LNCaP clone FGC (cell line): ENCODE data around the gene MMP23B.
A peak's percentile ranks its signal among the peaks of the same experiment; 100 is the strongest.
"Not testable (repeated sequence)": the region's sequence is repeated elsewhere in the genome, so short reads cannot be mapped to it uniquely, and the experiment has no call there.

Source experiments
- DNase-seq: peaks from one replicate; pipeline ENCODE4 v3.0.0-alpha.2; 2011; ENCODE audit warnings: low read depth
- H3K4me3 ChIP-seq: 2 replicates; pipeline ENCODE4 v1.5.1; 2011; ENCODE audit warnings: mild to moderate bottlenecking, low read depth, low read length, control low read depth
- TF ChIP-seq, protein P1 (sequence below): IDR thresholded peaks from 2 replicates; pipeline ENCODE4 v1.5.1; 2012; ENCODE audit warnings: mild to moderate bottlenecking; ENCODE audit not compliant: control insufficient read depth, insufficient read depth; ENCODE audit errors: extremely low read depth

The MMP23B gene

DNA sequence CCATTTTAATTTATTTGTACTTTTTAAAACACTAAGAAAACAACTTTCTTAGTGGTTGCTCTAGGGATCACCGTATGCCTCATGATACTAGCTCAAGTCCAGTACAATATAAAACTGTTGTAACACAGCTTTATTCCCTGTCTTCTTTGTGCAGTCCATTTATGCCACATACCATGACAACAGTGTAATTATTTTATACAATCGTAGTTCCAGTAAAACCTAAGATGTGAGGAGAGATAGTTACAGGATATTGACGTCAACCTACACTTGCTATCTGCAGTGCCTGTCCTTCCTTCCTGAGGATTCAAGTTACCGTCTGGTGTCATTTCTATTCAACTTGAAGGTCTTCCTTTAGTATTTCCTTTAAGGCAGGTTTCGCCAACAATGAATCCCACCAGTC lies 14.4 kb downstream of the MMP23B start:
- H3K4me3 ChIP-seq, DNase-seq: not testable (repeated sequence)

DNA sequence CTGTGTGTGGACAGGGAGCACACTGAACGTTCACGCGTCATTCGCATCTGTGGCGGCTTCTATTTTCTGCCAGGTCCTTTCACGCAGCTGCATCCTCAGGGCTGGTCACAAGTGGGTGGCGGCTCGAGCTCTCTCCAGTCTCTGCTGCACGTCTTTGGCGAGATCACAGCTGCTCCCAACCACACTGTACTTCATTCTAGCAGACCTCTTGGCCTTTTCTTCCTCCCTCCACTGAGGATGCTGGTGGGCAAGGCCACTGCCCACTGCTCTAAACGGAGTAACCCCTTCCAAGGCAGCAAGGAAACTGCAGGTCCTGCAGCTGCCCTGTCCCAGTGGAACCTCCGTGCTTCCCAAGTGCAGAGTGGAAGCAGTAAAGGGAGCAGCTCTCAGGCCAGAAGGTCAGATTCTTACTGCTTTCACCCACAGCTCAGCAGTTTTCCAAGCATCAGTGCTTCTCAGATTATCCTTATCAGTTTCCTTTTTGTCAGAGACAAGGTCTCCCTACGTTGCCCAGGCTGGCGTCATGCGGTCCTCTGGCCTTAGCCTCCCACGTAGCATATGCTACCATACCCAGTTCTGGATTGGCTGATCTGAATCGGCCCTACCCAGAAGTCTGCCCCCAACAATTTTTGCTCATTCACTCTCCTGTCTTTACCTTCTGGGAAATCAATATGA lies 15.7 kb downstream of the MMP23B start:
- DNase-seq: not testable (repeated sequence)

DNA sequence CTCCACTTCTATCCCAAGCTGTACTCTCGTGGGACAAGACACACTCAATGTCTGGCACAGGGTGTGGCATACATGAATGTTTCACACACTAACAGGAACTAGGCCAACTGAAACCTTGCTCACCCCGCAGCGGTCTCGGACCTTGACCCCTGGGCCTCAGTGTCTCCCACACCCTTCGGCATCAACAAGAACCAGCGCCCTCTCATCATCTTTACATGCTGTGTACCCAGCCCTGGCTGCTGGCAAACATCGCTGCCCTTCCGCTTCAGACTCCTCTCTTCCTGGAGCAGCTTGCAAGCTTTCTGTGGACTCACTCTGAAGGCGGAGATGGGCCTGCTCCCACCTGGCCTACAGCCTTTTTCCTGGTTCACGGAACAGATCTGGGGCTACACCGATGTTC lies 16.3 kb downstream of the MMP23B start:
- not testable (repeated sequence) for H3K4me3 ChIP-seq, DNase-seq

More for the DNA sequence above, 15.7 kb downstream of the MMP23B start:
- H3K4me3 ChIP-seq: not testable (repeated sequence)

- DNase-seq: peak; percentile 83
- peak within 1 kb of the TSS; percentile 62 for H3K4me3 ChIP-seq
Observed at GRCh38 chr1:1658583-1659549, 26.9 kb downstream of the MMP23B start, which contains the start of gene CDK11B. Gene CDK11B (minus strand): TSS chr1:1659004. CDS start chr1:1657485, 1,519 bp downstream.

- not testable (repeated sequence) for DNase-seq, H3K4me3 ChIP-seq
Observed at GRCh38 chr1:1662392-1662791, 30.4 kb downstream of the MMP23B start.

- H3K4me3 ChIP-seq, DNase-seq: not testable (repeated sequence)
Observed at GRCh38 chr1:1662830-1663560, 31.0 kb downstream of the MMP23B start.

GRCh38 chr1:1664318-1664717 lies 32.3 kb downstream of the MMP23B start:
- H3K4me3 ChIP-seq, DNase-seq: not testable (repeated sequence)

DNA sequence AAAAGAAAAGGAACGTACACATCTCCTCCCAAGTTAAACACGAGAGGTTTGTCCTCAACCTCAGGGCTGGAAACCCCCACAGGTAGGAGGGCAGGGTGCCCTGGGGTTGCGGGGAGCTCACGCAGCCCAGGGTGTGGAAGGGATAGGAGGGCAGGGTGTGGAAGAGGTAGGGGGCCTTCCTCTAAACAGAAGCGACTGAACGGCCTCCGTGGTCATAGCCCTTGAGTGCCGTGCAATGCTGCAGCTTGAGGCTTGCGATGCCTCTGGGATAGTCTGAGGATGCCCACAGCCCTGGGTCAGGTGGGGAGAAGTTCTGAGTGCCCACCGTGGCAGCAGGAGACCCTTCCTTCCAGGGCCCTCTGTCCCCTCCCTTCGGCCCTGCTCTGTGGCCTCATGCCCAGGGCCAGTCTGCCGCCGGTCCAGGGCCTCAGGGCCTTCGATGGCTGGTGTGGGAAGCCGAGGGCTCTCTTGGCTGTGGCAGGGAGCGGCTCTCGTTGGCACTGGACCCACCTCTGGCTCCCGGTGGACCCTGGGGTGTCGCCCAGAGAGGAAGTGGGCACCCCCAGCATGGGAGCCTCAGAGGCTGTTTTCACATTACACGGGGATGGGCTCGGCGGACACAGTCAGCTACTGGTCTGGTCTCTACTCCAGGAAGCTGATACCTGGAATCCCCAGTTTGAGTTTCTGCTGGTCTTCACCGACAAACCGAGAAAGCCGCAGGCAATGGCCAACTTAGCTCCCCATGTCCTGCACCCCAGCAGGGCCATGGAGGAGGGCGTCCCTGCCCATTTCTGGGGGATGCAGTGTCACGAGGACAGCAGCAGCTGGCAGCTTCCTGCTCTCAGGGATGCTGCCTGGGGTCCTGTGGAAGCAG lies 33.2 kb downstream of the MMP23B start:
- no peak overlapping the region for H3K4me3 ChIP-seq
- TF ChIP-seq, protein P1, sequence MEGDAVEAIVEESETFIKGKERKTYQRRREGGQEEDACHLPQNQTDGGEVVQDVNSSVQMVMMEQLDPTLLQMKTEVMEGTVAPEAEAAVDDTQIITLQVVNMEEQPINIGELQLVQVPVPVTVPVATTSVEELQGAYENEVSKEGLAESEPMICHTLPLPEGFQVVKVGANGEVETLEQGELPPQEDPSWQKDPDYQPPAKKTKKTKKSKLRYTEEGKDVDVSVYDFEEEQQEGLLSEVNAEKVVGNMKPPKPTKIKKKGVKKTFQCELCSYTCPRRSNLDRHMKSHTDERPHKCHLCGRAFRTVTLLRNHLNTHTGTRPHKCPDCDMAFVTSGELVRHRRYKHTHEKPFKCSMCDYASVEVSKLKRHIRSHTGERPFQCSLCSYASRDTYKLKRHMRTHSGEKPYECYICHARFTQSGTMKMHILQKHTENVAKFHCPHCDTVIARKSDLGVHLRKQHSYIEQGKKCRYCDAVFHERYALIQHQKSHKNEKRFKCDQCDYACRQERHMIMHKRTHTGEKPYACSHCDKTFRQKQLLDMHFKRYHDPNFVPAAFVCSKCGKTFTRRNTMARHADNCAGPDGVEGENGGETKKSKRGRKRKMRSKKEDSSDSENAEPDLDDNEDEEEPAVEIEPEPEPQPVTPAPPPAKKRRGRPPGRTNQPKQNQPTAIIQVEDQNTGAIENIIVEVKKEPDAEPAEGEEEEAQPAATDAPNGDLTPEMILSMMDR: no peak
- DNase-seq: no peak

- no peak overlapping the region for H3K4me3 ChIP-seq
- DNase-seq: no peak
- TF ChIP-seq, protein P1: peak; percentile 49
Observed at GRCh38 chr1:1665815-1666251, 33.9 kb downstream of the MMP23B start.

DNA sequence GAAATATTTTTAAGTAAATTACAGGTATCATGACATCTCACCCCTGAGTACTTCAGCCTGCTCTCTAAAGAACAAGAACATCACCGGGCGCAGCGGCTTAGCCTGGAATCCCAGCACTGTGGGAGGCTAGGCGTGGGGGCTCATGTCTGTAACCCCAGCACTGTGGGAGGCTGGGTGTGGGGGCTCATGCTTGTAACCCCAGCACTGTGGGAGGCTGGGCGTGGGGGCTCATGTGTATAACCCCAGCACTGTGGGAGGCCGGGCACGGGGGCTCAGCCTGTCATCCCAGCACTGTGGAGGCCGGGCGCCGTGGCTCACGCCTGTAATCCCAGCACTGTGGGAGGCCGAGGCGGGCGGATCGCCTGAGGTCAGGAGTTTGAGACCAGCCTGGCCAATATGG lies 34.6 kb downstream of the MMP23B start:
- no peak for DNase-seq
- TF ChIP-seq, protein P1: no peak
- H3K4me3 ChIP-seq: no peak overlapping the region
